NB4 (cell line): ENCODE results near the gene WSCD2.
A peak's percentile ranks its signal among the peaks of the same experiment; 100 is the strongest.

ENCODE experiments used
- DNase-seq: peaks from one replicate; pipeline ENCODE4 v3.0.0; 2010; ENCODE audit warnings: low read depth
- H3K4me3 ChIP-seq: one replicate; pipeline ENCODE4 v1.5.1; 2011; ENCODE audit warnings: mild to moderate bottlenecking, low read depth, low read length, moderate library complexity
- MYC ChIP-seq: IDR thresholded peaks from 2 replicates; pipeline ENCODE4 v1.6.1; 2011; ENCODE audit warnings: low read depth, low read length
- POLR2A ChIP-seq: IDR thresholded peaks from 2 replicates; pipeline ENCODE4 v1.6.1; 2011; ENCODE audit warnings: mild to moderate bottlenecking; ENCODE audit not compliant: insufficient read length; ENCODE audit errors: extremely low read depth
- TF ChIP-seq, protein P1 (sequence below): IDR thresholded peaks from one replicate; pipeline ENCODE4 v1.5.1; 2012; ENCODE audit warnings: low read depth, low read length
- TF ChIP-seq, protein P2 (sequence below): IDR thresholded peaks from 2 replicates; pipeline ENCODE4 v1.6.1; 2011; ENCODE audit warnings: low read depth, low read length

The WSCD2 gene

DNA sequence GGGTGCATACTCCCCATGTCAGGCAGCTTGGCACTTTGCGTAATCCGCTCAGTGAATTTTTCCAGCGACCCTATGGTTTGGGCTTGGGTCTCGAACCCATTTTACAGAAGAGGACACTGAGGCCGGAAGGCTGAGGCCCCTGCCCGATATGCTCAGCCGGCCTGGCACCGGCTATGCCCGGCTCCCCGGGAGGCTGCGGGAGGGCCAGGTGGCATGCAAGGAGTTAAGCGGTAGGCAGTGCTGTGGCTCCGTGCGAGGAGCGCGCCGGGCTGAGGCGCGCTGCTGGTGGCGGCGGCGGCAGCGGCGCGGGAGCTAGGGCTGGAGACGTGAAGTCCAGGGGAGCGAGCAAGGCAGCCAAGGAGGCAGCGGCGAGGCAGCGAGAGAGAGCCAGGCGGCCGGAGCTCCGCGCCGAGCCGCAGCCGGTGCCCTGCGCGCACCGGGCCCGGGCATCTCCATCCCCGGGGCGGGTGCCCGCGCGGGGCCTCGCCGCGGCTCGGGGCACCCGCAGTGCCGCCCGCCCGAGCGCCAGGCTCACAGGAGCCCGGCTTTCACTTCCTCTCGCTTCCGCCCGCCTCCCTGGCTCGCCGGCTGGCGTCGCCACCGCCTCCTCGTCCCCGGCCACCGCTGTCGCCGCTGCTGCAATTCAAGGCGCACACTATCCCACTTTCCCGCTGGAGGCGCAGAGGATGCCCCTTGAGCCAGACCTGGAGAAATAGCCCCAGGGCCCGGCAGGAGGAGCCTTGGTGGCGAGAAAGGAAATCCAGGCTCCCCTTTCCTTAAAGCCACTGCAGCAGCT lies at the start of gene WSCD2:
Gene WSCD2 (plus strand): TSS at position 272 of the 796 bp plus-strand sequence. CDS start 66,545 bp downstream, outside the sequence.
- TF ChIP-seq MYC, result no peak
- no peak for TF ChIP-seq POLR2A
- TF ChIP-seq, protein P1, sequence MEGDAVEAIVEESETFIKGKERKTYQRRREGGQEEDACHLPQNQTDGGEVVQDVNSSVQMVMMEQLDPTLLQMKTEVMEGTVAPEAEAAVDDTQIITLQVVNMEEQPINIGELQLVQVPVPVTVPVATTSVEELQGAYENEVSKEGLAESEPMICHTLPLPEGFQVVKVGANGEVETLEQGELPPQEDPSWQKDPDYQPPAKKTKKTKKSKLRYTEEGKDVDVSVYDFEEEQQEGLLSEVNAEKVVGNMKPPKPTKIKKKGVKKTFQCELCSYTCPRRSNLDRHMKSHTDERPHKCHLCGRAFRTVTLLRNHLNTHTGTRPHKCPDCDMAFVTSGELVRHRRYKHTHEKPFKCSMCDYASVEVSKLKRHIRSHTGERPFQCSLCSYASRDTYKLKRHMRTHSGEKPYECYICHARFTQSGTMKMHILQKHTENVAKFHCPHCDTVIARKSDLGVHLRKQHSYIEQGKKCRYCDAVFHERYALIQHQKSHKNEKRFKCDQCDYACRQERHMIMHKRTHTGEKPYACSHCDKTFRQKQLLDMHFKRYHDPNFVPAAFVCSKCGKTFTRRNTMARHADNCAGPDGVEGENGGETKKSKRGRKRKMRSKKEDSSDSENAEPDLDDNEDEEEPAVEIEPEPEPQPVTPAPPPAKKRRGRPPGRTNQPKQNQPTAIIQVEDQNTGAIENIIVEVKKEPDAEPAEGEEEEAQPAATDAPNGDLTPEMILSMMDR, result no peak
- TF ChIP-seq, protein P2, sequence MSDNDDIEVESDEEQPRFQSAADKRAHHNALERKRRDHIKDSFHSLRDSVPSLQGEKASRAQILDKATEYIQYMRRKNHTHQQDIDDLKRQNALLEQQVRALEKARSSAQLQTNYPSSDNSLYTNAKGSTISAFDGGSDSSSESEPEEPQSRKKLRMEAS, result no peak
- no peak within 1 kb of the TSS for H3K4me3 ChIP-seq
- DNase-seq, result peak; percentile 33

DNA sequence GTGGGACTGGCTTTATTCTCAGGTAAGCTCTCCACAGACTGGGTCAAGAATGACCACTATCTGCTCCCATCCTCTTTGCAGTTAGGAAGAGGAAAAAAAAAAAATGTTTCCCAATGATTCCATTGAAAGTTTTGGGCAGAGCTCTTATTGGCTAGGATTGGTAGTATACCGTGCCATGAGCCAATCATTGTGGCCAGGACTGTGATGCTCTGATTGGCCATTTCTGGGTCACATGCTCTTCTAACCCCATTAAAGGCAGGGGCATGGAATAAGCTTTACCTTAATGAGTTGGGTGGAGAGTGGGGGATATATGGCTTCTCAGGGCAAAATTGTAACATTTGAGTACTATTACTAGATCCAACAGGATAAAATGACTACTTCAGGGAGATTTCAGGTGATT lies 49.4 kb upstream of the WSCD2 start:
- no peak overlapping the region for H3K4me3 ChIP-seq
- TF ChIP-seq POLR2A (no peak), MYC (no peak)
- TF ChIP-seq, protein P1, result no peak
- TF ChIP-seq, protein P2, result no peak
- DNase-seq, result no peak

DNA sequence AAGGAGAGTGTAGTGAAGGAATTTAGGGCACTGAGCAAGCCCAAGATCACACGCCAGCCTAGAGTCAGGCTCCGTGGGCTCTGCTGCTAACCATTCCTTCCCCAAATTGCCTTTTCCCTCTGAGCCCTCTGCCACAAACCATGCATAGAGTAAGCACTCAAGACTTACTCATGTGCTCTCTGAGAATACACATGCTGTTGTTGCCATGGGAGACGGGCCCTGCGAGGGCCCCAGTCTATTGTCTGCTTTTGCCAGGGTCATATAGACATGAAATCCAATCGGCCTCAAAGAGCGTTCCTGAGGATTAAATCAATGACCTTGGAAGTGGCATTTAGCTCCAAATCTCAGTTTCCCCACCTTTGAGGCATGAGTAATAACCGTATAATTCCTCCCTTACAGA lies 48.7 kb upstream of the WSCD2 start:
- H3K4me3 ChIP-seq, result no peak overlapping the region
- DNase-seq, result no peak
- TF ChIP-seq, protein P2, result no peak
- TF ChIP-seq, protein P1, result no peak
- no peak for TF ChIP-seq MYC
- no peak for TF ChIP-seq POLR2A

DNA sequence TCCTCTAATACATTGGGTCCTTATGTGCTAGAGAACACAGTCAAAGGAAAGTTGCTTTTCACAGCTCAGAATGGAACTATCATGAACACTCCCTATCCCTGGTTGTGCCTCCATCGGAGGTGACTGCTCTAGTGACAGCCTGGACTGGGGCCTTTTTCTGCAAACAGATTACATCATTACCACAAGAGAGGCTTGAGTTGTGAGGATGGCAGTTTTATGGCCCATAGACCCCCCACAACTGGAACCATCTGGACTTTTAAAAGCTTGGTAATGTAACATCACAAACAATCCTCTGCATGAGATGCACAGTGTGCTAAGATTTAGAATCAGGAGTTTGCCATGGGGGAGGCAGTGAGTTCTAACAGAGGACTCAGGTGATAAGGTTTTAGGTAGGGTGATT lies 46.6 kb upstream of the WSCD2 start:
- TF ChIP-seq, protein P1, result no peak
- TF ChIP-seq, protein P2, result no peak
- no peak for TF ChIP-seq MYC
- no peak for TF ChIP-seq POLR2A
- DNase-seq, result no peak

DNA sequence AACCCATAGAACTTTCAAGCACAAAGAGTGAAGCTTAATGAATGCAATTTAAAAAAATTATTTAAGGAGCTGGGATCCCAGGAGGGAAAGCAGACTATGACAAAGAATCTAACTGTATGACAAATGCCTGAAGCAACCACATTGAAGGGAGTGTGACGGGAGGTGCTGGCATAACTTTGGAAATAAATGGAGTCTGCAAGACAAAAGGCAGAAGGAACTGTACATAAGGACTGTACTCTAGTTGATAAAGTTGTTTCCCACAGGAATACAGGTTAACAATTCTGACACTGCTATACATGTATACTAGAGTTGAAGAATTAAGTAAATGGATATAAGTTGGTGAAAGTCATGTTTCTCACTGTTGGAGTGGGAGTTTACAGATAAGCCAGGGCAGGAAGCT lies 41.2 kb upstream of the WSCD2 start:
- no peak overlapping the region for H3K4me3 ChIP-seq
- TF ChIP-seq, protein P2, result no peak
- TF ChIP-seq, protein P1, result no peak
- no peak for TF ChIP-seq MYC
- no peak for TF ChIP-seq POLR2A
- DNase-seq, result no peak

More for the DNA sequence above, 46.6 kb upstream of the WSCD2 start:
- no peak overlapping the region for H3K4me3 ChIP-seq
